Measurements from ENCODE around the gene PSIP1. TPM values are rescaled to one million over a fixed set of nuclear protein-coding genes. Genes with fewer than 3 reads are reported as not detected.
A peak's percentile ranks its signal among the peaks of the same experiment; 100 is the strongest.

Gene PSIP1
- total and polyA plus RNA-seq, 2 experiments from 2014 or later, result 77.6 to 101 TPM

DNA sequence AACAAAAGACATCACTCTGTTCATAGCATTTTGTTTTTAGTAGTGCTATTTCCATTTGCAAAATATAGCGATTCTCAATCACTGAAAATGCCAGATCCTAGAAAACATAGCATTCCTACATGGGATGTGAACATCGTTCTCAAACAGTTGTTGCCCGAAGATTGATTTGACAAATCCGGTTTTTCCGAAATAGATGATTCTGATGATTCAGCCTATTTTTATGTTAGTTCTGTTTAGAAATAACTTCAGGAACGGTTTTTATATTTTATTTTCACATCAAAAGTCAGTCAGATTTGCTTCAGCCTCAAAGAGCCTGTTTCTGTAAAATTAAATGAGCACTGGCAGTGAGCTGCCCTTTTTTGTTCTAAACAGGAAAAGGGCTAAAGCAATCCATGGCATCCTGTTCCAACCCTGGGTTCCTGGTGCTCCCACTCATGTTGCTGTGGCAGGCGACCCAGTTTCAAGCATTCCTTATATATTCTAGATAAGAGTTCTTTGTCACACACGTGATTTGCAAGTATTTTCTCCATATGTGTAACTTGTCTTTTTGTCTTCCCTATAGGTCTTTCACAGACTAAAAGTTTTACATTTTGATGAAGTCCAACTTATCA is 14.2 kb upstream of the PSIP1 start:
- H3K4me3 ChIP-seq, result no peak overlapping the region
- H3K4me1 ChIP-seq (ENCODE audit: low read depth), result no peaks in the 10 kb centered on the region
- DNase-seq (ENCODE audit: low read depth in 1 of 2, low spot score in 1 of 2), result peak in 1 of 2 donors; percentile 47
- H3K27me3 ChIP-seq, result no peaks in the 10 kb centered on the region
- TF ChIP-seq, protein P1, sequence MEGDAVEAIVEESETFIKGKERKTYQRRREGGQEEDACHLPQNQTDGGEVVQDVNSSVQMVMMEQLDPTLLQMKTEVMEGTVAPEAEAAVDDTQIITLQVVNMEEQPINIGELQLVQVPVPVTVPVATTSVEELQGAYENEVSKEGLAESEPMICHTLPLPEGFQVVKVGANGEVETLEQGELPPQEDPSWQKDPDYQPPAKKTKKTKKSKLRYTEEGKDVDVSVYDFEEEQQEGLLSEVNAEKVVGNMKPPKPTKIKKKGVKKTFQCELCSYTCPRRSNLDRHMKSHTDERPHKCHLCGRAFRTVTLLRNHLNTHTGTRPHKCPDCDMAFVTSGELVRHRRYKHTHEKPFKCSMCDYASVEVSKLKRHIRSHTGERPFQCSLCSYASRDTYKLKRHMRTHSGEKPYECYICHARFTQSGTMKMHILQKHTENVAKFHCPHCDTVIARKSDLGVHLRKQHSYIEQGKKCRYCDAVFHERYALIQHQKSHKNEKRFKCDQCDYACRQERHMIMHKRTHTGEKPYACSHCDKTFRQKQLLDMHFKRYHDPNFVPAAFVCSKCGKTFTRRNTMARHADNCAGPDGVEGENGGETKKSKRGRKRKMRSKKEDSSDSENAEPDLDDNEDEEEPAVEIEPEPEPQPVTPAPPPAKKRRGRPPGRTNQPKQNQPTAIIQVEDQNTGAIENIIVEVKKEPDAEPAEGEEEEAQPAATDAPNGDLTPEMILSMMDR (IDR thresholded peaks at IDR 0.05; ENCODE audit: low read depth, low read length), result no peak
- no peaks in the 10 kb centered on the region for H3K9me3 ChIP-seq (ENCODE audit: low read depth)
- no peak overlapping the region for H3K27ac ChIP-seq
- H3K36me3 ChIP-seq, result no peaks in the 10 kb centered on the region

DNA sequence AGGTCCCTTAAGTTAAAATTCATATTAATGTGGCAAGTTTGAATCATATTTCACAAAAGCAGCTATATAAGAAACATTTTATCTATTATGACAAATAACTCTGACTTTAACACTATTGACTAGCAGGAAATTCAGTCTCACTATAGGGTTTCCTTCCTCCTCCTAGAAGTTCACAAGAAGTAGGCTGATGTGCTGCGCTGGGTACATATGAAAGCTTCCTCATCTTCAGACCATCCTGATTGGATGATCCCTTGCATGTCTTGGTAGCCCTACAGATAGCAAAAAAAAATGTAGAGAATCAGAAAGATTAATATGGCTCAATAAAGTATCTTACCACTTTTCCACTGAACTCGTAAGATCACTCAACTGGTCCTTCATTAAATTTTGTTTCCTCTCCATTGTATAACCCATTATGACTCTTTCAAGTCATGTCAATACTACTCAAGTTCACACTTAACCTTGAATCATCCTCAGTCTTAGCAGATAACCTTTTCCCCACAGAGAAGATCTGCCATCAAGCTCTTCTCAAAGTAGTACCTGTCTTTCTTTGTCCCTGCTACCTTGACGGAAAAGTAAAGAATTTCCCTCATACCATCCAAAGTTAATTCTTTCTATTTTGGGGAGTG is 11.5 kb upstream of the PSIP1 start:
- Histone ChIP-seq H3K27ac (no peak overlapping the region), H3K9me3 (ENCODE audit: low read depth) (no peaks in the 10 kb centered on the region), H3K4me1 (ENCODE audit: low read depth) (no peaks in the 10 kb centered on the region), H3K4me3 (no peak overlapping the region), H3K36me3 (no peaks in the 10 kb centered on the region), H3K27me3 (no peaks in the 10 kb centered on the region)
- DNase-seq (ENCODE audit: low read depth in 1 of 2, low spot score in 1 of 2), result no peak
- TF ChIP-seq, protein P1 (IDR thresholded peaks at IDR 0.05; ENCODE audit: low read depth, low read length), result no peak

DNA sequence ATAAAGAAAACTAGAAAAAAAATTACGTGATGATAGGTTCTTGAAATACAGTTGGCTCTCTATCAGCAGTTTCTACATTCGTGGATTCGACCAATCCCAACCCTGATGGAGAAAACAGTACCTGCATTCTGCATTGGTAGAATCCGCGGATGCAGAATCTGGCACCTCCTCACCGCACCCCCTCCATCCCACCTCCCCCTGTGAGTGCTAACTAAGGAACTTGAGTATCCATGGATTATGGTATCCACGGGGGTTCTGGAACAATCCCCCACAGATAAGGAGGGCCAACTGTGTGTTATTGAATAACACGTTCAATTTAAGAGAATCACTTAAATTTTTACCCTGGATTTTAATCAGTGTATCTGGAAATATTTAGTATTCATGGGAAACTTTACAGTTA is 10.5 kb upstream of the PSIP1 start:
- Histone ChIP-seq H3K4me3 (no peak overlapping the region), H3K9me3 (ENCODE audit: low read depth) (no peaks in the 10 kb centered on the region), H3K36me3 (no peaks in the 10 kb centered on the region), H3K4me1 (ENCODE audit: low read depth) (no peaks in the 10 kb centered on the region), H3K27me3 (no peaks in the 10 kb centered on the region), H3K27ac (no peak overlapping the region)
- TF ChIP-seq, protein P1 (IDR thresholded peaks at IDR 0.05; ENCODE audit: low read depth, low read length), result no peak
- no peak for DNase-seq (ENCODE audit: low read depth in 1 of 2, low spot score in 1 of 2)

DNA sequence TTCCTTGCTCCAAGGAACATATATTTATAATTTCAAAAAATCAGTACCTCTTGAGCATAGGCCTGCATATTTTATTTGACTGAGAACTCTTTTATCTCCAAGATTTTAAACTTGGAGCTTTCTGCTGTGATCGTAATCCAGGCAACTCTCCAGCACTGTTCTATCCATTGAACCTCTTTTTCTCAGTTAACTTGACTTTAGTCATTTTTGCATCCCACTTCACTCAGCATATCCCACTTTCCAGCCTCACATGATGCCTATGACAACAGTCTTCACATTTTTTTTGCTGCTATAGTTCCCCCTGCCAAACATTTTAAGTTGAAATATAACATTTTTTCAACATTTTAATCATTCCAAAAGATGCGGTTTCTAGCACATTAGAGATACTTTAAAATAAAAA is 9.1 kb upstream of the PSIP1 start:
- Histone ChIP-seq H3K4me3 (no peak overlapping the region), H3K9me3 (ENCODE audit: low read depth) (no peaks in the 10 kb centered on the region), H3K36me3 (no peaks in the 10 kb centered on the region), H3K27ac (no peak overlapping the region), H3K27me3 (no peaks in the 10 kb centered on the region), H3K4me1 (ENCODE audit: low read depth) (no peaks in the 10 kb centered on the region)
- TF ChIP-seq, protein P1 (IDR thresholded peaks at IDR 0.05; ENCODE audit: low read depth, low read length), result no peak
- DNase-seq (ENCODE audit: low read depth in 1 of 2, low spot score in 1 of 2), result no peak

DNA sequence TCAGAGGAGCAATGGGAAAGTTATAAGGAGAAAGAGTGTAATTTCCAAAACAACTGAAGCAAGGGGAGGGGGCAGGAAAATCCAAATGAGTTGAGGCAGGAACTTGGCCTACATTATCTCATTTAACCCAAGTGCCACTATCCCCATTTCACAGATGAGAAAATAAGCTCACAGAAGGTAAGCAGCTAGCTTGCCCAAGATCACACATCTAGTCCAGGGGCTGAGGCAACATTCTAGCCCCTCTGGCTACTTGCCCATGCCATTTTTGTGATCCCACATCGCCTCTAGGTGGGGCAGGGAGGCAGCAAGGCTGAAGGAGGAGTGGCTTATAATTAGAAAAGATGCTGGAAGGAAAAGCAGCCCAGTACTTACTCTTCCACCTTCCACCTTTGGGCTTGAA is 2.6 kb upstream of the PSIP1 start:
- TF ChIP-seq, protein P1 (IDR thresholded peaks at IDR 0.05; ENCODE audit: low read depth, low read length), result peak; percentile 22
- Histone ChIP-seq H3K27me3 (no peaks in the 10 kb centered on the region), H3K4me3 (no peak overlapping the region), H3K4me1 (ENCODE audit: low read depth) (peaks cover 13% of the 10 kb centered on the region), H3K9me3 (ENCODE audit: low read depth) (no peaks in the 10 kb centered on the region), H3K36me3 (no peaks in the 10 kb centered on the region), H3K27ac (no peak overlapping the region)
- peak in 1 of 2 donors; percentile 45 for DNase-seq (ENCODE audit: low read depth in 1 of 2, low spot score in 1 of 2)

Measured in cardiac muscle cell (in vitro differentiated cells and primary cell).